Measurements from ENCODE around the gene AGR3. TPM values are rescaled to one million over a fixed set of nuclear protein-coding genes. Genes with fewer than 3 reads are reported as not detected.

Gene AGR3
- total and polyA plus RNA-seq, 4 donors = not detected

DNA sequence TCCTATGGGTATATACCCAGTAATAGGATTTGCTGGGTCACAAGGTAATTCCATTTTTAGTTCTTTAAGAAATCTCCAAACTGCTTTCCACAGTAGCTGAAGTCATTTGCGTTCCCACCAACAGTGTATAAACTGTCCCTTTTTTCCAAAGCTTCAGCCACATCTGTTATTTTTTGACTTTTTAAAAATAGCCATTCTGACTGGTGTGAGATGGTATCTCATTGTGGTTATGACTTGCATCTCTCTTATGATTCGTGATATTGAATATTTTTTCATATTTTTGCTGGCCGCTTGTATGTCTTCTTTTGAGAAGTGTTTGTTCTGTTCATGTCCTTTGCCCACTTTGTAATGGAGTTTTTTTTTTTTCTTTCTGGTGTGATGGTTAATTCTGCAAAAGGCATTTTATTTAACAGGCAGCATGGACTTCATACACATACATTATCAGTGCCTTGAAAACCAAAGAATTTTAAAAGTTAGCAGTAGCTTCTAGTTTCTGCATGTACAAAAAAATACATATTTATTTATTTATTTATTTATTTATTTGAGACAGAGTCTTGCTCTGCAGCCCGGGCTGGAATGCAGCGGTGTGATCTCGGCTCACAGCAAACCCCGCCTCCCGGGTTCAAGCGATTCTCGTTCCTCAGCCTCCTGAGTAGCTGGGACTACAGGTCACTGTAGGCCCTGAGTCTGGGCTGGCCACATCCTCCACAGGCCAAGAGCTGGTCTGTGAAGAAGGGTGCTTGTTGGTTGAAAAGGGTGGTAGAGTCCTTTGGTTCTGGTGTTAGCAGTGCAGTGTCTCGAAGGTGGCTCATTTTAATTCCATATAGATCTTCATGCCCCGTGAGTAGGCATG, 32.3 kb downstream of the AGR3 start:
- Histone ChIP-seq H3K4me1 (ENCODE audit: control insufficient read depth in 4 of 4, insufficient read depth in 4 of 4, low read length in 3 of 4) (no peaks in the 10 kb centered on the region), H3K36me3 (ENCODE audit: control insufficient read depth in 4 of 4, insufficient read depth in 3 of 4, low read depth in 1 of 4, low read length in 3 of 4) (no peaks in the 10 kb centered on the region), H3K27ac (ENCODE audit: low read depth in 1 of 2, low read length in 2 of 2) (no peak overlapping the region), H3K27me3 (ENCODE audit: control insufficient read depth in 4 of 4, insufficient read depth in 4 of 4, low read length in 3 of 4) (peaks cover 0 to 3% (median 0%) of the 10 kb centered on the region in 4 donors), H3K9ac (ENCODE audit: low read depth in 1 of 2, low read length in 2 of 2) (no peak overlapping the region), H3K4me3 (ENCODE audit: low read depth in 1 of 3, low read length in 3 of 3) (no peak overlapping the region), H3K9me3 (ENCODE audit: control insufficient read depth in 4 of 4, low read length in 3 of 4) (no peaks in the 10 kb centered on the region)
- TF ChIP-seq RAD21 (IDR thresholded peaks at IDR 0.05) = no peak
- TF ChIP-seq JUND (IDR thresholded peaks at IDR 0.05) = no peak
- TF ChIP-seq, protein P1, sequence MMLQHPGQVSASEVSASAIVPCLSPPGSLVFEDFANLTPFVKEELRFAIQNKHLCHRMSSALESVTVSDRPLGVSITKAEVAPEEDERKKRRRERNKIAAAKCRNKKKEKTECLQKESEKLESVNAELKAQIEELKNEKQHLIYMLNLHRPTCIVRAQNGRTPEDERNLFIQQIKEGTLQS (IDR thresholded peaks at IDR 0.05) = no peak
- TF ChIP-seq, protein P2, sequence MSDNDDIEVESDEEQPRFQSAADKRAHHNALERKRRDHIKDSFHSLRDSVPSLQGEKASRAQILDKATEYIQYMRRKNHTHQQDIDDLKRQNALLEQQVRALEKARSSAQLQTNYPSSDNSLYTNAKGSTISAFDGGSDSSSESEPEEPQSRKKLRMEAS (IDR thresholded peaks at IDR 0.05) = no peak
- TF ChIP-seq, protein P3, sequence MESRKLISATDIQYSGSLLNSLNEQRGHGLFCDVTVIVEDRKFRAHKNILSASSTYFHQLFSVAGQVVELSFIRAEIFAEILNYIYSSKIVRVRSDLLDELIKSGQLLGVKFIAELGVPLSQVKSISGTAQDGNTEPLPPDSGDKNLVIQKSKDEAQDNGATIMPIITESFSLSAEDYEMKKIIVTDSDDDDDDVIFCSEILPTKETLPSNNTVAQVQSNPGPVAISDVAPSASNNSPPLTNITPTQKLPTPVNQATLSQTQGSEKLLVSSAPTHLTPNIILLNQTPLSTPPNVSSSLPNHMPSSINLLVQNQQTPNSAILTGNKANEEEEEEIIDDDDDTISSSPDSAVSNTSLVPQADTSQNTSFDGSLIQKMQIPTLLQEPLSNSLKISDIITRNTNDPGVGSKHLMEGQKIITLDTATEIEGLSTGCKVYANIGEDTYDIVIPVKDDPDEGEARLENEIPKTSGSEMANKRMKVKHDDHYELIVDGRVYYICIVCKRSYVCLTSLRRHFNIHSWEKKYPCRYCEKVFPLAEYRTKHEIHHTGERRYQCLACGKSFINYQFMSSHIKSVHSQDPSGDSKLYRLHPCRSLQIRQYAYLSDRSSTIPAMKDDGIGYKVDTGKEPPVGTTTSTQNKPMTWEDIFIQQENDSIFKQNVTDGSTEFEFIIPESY (IDR thresholded peaks at IDR 0.05) = no peak
- TF ChIP-seq HNF4A (conservative IDR thresholded peaks at IDR 0.05) = no peak
- no peak for TF ChIP-seq SP1 (IDR thresholded peaks at IDR 0.05)
- TF ChIP-seq, protein P4, sequence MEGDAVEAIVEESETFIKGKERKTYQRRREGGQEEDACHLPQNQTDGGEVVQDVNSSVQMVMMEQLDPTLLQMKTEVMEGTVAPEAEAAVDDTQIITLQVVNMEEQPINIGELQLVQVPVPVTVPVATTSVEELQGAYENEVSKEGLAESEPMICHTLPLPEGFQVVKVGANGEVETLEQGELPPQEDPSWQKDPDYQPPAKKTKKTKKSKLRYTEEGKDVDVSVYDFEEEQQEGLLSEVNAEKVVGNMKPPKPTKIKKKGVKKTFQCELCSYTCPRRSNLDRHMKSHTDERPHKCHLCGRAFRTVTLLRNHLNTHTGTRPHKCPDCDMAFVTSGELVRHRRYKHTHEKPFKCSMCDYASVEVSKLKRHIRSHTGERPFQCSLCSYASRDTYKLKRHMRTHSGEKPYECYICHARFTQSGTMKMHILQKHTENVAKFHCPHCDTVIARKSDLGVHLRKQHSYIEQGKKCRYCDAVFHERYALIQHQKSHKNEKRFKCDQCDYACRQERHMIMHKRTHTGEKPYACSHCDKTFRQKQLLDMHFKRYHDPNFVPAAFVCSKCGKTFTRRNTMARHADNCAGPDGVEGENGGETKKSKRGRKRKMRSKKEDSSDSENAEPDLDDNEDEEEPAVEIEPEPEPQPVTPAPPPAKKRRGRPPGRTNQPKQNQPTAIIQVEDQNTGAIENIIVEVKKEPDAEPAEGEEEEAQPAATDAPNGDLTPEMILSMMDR (IDR thresholded peaks at IDR 0.05; ENCODE audit: low read depth, low read length, missing input control) = no peak
- no peak for TF ChIP-seq HNF4G (IDR thresholded peaks at IDR 0.05)
- TF ChIP-seq RXRA (IDR thresholded peaks at IDR 0.05) = no peak
- TF ChIP-seq NR2F2 (IDR thresholded peaks at IDR 0.05) = no peak
- TF ChIP-seq EGR1 (IDR thresholded peaks at IDR 0.05; ENCODE audit: low read depth in 2 of 2) = no peak
- no peak for TF ChIP-seq FOXA2 (IDR thresholded peaks at IDR 0.05)
- 83% methylated on average over 12 of the region's 12 CpGs for WGBS
- no peak for DNase-seq (ENCODE audit: low spot score)

DNA sequence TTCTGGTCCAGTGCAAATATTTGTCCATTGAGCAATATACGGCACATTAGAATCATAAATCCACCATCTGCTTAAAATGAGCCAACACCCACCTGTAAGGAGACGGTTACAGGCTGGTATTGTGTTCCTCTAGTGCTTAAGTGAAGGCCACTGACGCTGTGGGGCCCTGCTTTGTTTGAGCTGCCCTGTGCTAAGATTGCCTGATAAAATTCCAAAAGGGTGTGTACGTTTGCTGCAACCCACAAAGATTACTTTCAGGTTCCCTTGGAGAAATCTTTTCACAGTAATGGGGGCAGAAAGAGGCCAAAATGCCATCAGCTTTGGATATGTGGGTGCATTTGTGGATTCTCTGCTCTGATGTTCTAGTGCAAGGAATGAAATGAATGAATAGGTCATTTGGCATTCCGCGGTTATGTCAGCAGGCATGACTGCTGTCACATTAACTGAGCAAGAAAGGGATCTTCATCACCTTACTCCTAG, 34.4 kb downstream of the AGR3 start:
- Histone ChIP-seq H3K36me3 (ENCODE audit: control insufficient read depth in 4 of 4, insufficient read depth in 3 of 4, low read depth in 1 of 4, low read length in 3 of 4) (no peaks in the 10 kb centered on the region), H3K27ac (ENCODE audit: low read depth in 1 of 2, low read length in 2 of 2) (no peak overlapping the region), H3K9ac (ENCODE audit: low read depth in 1 of 2, low read length in 2 of 2) (no peak overlapping the region), H3K4me1 (ENCODE audit: control insufficient read depth in 4 of 4, insufficient read depth in 4 of 4, low read length in 3 of 4) (no peaks in the 10 kb centered on the region), H3K27me3 (ENCODE audit: control insufficient read depth in 4 of 4, insufficient read depth in 4 of 4, low read length in 3 of 4) (no peaks in the 10 kb centered on the region), H3K4me3 (ENCODE audit: low read depth in 1 of 3, low read length in 3 of 3) (no peak overlapping the region), H3K9me3 (ENCODE audit: control insufficient read depth in 4 of 4, low read length in 3 of 4) (no peaks in the 10 kb centered on the region)
- no peak for DNase-seq (ENCODE audit: low spot score)
- 52% methylated on average over 6 of the region's 6 CpGs for WGBS
- no peak for TF ChIP-seq RAD21 (IDR thresholded peaks at IDR 0.05)
